D341Med (cell line): ENCODE data around the gene TFDP1.

Experiments
- DNase-seq: peaks from one replicate; pipeline ENCODE4 v3.0.0; 2012; ENCODE audit warnings: low spot score

Gene TFDP1

DNA sequence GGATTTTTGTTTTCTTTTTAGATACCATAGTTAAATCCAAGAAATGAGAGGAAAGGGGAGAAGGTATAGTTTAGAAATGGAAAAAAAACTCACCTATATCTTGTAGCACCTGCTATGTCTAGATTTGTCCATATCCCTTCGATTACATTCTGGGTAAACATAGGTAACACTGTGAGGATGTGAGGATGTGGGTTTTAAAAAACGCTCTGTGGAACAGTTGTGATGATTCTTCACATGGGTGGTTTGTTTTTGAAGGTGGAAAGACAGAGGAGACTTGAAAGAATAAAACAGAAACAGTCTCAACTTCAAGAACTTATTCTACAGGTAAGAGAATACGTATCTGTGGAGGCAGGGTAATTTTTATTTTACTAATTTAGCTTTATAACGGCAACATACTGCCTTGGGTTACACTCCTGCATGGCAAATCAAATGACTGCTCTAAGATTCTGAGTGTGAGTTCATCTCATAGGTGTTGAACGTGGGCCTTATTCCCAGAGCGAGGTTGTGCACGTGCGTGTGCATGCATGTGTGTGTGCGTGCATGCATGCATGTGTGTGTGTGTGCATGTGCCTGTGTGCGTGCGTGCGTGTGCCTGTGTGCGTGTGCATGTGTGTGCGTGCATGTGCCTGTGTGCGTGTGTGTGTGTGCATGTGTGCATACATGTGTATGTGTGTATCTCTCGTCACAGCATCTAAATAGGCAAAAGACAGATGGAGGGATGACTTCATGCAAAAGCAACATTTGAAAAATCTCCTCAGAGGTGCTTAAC is 49.9 kb downstream of the TFDP1 start:
- no peak for DNase-seq

DNA sequence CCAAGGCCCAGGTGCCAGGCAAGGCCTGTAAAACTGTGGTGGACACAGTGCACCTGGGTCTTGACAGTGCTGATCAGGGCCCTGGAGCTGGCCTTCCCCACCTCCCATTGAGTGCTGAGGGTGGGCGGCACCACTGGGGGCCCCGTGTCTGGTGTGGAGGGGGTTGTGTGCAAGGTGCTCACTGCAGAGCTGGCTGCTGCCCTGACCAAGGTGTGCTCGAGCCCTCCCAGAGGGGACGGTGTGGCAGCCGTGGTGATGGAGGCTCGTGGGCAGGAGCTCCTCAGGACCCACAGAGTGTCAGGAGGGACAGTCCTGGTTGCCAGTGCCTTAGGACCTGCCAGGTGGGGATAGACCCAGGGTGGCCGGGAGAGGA is 50.5 kb downstream of the TFDP1 start:
- DNase-seq: no peak

DNA sequence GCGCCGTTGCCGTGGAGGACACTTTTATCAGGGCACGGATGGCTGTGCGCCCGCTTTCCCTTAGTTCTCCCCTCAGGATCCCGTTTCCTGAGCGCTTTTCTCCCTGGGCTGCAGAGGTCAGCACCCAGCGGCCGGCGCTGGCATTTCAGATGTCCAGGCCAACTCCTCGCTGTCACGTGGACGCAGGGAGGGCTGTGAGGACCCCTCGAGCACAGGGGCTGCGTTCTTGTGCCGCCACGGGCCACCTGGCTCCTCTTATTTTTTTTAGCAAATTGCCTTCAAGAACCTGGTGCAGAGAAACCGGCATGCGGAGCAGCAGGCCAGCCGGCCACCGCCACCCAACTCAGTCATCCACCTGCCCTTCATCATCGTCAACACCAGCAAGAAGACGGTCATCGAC is 51.2 kb downstream of the TFDP1 start:
- DNase-seq: no peak

DNA sequence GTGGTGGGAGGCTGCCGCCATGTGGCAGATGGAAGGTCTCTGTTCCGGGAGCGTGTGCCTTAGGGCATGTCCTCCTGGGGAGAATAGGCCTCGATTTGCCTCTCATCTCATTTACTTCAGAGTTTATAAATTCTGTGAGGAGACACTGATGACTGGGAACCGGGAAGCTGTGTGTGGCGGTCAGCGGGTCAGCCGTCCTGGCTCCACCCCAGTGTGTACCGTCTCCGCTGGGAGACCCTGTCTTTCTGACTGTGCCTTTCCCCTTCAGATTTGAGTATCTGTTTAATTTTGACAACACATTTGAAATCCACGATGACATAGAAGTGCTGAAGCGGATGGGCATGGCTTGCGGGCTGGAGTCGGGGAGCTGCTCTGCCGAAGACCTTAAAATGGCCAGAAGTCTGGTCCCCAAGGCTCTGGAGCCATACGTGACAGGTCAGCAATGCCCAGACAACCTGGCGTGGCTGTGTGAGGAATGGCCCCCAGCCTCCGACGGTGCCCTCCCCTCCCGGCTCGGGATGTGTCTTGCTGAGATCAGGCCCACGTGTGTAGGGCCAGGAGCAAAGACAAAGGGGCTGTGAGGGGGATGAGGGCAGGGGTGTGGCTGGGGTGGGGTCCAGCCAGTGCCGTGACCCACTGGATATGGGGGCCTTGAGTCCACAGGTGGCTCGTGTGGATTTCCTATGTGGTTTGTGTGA is 51.9 kb downstream of the TFDP1 start:
- peak; percentile 15 for DNase-seq

DNA sequence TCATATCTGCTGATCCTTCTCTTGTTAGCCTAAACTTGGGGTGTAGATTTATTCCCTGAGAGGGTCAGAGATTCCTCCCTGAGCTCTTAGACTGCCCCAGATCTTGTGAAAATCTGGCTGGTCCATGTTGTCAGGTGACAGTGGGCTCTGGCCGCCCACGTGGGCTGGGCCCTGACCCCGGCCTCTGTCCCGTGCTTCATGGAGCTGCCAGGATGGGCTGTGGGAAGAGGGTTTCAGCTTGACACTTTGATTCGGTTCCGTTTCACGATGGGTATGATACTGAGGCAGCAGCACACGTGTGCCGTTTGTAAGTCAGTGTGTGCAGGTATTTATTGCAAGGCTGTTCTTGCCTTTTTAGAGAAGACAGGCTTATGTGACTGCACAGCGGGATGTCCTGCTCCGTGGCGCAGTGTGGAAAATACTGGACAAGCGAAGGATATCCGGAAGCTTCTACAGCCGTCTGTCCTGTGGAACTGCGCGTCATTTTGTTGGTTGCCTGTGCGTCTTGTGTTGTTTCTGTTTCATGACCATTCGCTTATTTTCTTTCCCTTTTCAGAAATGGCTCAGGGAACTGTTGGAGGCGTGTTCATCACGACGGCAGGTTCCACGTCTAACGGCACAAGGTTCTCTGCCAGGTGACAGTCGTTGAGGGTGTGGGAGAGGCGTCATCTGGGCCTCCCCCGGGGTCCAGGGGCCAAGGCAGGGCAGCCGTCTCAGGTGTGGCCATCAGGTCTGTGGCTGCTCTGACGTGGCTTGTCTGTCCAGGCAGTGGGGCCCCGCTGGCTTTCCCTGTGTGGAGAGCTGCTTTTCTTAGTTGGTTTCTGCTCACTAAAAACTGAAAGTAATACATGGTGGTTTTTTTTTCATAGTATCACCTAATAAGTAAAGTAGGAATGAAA is 53.0 kb downstream of the TFDP1 start:
- DNase-seq: peak; percentile 24

DNA sequence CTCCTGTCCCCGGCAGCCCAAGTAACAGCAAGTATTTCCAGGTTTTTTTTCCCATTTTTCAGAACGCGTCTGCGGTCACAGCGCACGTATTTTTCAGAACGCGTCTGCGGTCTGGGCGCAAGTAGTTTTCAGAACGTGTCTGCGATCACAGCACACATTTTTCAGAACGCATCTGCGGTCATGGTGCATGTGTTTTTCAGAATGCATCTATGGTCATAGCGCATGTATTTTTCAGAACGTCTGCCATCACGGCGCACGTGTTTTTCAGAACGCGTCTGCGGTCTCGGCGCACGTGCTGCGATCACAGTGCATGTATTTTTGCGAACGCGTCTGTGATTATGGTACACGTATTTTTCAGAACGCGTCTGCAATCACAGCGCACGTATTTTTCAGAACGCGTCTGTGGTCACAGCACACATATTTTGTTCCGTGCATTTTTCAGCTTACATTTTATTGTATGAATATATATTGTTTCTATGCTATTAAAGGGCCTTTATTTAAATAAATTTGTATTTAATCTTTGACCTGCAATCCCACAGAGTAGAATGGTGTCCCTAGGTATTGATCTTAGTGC is 53.7 kb downstream of the TFDP1 start:
- DNase-seq: no peak

DNA sequence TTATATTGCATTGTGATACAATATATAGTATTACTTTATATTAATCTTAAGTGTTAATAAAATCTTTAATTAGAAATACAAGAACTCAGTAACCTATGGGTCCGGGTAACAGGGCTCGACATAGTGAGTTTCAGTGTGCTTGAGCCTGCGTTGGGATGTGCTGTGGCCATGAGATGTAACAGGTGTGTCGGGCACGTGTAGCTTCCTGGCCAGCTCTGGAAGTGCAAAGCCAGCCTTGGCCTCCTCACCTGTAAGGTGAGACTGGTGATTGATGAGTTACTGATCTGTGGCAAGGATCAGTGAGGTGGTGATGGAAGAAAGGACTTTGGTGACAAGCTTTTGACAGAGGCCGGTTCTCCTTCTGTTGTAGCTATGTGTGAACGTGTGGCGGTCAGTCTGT is 54.3 kb downstream of the TFDP1 start:
- DNase-seq: peak; percentile 15

DNA sequence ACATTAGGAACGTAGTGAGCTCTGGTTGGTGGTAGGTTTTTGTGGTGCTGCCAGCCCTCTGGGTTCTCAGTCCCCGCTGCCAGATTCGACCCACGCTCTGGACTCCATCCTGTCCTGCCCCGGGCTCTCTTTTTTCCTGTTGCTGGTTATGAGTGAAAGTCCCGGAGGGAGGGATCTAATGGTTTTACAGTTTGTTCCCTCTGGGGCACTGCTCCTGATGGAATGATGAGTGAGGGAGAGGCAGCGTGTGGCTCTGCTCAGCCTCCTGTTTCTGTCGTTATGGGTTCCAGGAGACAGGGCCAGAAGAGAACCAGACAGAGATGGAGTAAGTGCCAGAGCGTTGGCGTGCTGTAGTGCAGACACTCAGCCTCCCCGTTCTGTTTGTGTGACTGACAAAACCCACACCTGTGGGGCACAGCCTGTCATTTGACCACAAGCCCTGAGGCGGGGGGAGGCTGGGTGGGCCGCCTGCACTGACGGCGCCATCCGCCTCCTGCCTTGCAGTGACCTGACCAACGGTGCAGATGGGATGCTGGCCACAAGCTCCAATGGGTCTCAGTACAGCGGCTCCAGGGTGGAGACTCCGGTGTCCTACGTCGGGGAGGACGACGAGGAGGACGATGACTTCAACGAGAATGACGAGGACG is 55.2 kb downstream of the TFDP1 start:
- DNase-seq: peak; percentile 15

DNA sequence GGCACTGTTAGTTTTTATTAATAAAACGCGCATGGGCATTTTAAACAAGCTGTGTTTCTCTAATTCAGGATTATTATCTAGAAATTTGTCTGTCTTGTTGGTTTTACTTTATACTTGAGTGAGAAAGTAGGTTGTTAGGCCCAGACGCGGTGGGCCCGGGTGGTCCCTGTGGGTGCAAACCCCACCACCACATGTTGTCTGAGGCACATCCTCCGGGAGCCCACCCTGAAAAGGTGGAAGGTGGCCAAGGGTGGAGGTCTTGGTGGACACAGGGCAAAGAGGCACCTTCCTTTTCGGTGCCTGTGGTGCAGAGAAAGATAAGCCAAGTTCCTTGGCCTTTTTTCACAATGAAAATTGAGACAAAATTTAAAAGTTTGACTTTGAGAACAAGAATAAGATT is 56.9 kb downstream of the TFDP1 start:
- no peak for DNase-seq

DNA sequence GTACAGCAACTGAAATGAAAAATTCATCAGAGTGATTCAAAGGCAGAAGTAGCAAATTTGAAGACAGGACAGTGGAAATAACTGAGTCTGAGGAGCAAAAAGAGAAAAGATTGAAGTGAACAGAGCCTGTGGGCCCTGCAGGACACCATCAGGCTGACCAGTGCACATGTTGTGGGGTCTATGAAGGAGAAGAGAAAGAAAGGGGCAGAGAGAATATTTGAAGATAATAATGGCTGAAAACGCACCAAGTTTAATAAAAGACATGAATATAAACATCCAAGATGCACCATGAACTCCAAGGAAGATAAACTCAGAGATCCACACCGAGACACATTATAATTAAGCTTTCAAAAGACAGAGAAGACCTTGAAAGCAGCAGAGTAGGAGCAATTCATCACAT is 58.0 kb downstream of the TFDP1 start:
- DNase-seq: no peak

DNA sequence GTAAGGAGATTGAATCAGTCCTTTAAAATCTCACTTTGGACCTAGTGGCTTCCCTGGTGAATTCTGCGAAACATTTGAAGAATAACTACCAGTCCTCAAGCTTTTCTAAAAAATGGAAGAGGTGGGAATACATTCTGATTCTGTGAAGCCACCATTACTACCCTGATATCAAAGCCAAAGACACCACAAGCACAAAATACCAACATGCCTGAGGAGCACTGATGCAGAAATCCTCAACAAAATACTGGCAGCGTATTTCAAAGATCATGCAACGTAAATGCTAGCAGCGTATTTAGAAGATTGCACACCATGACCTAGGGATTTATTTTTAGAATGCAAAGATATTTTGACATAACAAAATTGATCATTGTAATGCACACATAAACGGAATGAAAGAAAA is 59.0 kb downstream of the TFDP1 start:
- no peak for DNase-seq

DNA sequence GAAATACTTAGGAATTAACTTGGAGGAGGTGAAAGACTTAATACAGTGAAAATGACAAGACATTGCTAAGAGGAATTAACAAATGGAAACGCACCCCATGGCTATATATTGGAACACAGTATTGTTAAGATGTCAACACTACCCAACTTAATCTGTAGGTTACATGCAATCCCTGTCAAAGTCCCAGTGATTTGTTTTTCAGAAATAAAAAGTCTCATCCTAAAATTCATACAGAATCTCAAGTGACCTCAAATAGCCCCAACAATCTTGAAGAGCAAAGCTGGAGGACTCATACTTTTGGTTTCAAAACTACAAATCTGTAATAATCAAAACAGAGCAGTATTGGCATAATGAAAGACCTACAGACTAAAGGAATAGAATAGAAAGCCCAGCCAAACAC is 60.2 kb downstream of the TFDP1 start:
- DNase-seq: no peak

DNA sequence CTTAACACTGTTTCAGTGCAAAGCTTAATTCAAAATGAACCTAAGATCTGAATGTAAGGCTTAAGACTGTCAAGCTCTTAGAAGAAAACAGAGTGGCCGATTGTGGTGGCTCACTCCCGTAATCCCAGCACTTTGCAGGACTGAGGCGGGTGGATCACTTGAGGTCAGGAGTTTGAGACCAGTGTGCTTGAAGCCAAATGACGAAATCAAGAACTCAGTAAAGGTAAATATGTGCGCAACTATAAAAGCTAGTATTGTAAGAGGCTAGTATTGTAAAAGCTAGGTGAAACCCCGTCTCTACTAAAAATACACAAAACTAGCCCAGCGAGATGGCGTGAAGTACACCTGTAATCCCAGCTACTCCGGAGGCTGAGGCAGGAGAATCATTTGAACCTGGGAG is 60.8 kb downstream of the TFDP1 start:
- no peak for DNase-seq

DNA sequence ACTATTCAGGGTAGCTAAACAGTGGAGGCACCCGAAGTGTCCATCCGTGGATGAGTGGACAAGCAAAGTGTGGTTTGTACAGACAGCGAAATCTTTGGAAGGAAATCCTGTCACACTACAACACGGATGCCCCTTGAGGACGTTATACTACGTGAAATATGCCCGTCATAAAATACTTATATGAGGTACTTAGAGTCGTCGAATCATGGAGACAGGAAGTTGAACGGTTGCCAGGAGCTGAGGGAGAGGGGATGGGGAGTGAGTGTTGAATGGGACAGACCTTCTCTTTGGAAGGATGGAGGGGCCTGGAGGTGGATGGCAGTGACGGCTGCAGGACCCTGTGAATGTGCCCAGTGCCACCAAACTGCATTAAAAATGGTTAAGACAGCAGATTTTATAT is 61.8 kb downstream of the TFDP1 start:
- DNase-seq: no peak

DNA sequence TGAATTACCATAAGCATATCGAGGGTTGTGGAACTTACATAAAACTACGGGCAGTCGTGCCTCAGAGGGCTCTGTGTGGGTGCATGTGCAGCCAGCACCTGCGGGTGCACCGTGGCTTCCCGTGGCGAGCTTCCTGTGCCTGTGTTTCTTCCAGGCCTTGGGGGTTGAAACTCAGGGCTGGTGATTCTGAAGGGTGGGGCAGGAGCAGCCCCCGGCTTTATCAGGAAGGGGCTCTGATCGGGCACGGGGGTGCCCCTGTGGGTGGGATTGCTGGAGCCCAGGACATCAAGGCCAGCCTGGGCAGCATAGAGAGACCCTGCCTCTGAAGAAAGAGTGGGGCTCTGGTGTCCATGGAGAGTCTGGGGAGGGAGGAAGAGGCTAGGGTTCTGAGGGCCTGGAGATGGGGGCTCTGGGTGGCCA is 62.4 kb downstream of the TFDP1 start:
- DNase-seq: no peak

DNA sequence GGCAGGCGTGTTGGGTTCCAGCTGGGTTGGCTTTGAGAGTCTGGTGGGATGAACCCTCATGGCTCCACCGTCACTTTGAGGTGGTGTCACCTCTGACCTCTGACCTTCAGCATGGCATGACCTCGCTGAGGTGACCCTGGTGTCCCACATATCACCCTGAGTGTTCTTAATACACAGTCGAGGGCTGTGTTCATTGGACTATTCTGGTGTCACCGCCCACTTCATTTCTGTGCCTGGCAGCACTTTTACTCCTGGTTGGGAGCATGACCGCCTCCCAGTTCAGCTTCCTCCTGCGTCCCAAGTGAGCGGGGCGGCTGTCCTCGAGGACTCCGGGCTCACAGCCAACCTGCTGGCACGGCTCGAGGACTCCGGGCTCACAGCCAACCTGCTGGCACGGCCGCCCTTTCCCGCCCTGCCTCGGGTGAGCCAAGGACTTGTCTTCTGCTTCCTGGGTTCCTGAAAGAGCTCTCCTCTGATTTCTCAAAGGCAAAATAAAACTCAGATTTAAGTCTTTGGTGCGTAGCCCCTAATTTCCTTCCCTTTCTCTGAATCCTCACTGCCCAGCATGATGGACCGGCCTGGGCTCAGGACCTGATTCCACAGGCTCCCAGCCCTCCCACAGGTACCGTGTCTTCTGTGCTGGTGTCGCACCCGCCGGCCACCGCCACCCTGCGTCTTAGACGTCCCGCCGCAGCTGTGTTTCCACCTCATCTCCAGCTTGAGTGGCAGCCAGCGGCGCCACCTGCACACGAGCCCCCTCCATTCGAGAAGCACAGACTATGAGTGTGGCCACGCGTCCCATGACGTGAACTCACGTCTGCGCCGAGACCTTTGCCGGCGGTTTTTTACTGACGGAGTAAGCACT is 63.0 kb downstream of the TFDP1 start:
- DNase-seq: peak; percentile 74

DNA sequence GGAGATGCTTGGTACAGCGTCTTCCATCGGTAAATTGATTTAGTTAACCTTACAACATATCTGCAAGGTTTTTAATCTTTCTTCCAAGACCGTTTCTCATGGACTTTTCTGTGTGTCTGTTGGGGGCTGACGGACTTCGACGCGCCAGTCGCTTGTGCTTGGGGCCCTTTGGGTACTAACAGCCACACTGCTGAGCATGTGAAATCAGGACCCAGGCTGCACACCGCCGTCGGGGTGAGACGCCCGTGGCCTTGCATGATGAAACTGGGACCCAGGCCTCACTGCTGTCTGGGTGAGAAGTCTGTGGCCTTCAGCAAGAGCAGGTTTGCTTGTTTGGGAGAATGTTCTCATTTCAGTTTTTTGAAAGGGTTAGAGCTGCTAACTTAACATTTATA is 63.7 kb downstream of the TFDP1 start:
- no peak for DNase-seq

DNA sequence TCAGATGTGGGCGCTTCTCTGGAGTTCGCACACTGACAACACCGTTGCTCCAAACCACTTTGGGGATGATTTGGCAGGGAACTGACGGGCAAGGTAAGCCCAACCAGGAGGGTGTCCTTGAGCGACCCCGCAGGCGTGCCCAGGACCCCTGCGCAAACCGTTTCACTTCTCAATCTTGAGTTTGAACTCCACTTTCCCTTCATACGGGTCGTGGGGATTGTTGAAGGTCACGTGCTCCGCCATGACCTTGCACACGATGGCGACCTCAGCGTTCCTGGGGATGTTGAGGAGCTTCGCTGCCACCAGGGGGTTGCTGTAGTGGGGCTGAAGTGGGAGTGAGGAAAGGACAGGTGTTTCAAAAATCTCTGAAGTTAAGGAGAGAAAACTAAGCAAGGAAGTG is 64.7 kb downstream of the TFDP1 start:
- DNase-seq: no peak

DNA sequence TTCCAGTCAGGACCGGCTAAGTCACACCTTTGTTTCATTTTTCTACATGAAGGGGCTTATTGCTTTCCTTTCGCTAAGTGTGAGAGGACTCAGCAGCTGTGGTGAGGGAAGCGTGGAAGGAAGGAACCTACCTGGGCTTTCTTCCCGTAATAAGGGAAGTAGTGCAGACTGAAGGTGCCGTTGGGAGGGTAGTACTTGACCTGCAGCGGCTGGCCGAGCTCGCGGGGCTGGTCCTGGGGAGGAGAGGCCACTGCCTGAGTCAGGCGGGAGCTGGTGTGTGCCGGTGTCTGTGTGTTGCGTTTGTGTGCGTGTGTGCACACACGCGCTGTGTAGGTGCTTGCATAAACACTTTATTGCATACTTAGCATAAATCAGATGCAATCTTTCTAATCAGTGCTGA is 65.7 kb downstream of the TFDP1 start:
- no peak for DNase-seq

DNA sequence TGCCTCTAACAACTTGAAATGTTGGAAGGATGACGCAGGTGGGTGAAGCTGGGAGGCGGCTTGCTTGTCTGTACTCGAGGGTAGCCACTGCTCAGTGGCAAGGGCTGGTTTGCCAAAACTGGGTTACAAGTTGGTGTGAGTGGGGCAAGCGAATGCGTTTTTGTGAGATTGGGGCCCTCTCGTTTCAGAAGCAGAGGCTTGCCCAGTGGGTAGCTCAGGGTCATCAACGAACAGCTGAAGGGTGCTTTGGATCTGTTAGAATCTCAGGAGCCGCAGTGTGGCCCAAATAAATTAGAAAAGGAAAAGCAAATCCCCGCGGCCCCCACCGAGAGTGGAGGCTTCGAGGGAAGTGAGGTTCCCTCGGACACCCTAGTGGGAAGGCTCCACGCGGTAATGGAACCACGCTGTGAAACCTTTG is 66.2 kb downstream of the TFDP1 start:
- no peak for DNase-seq
